HepG2 (cell line): Measurements from ENCODE around the gene DCAKD. TPM values are rescaled to one million over a fixed set of nuclear protein-coding genes. Genes with fewer than 3 reads are reported as not detected.

ENCODE experiments used
- ATF3 ChIP-seq: sonication (generic); formaldehyde crosslinking; IDR thresholded peaks from 2 replicates; pipeline ENCODE4 v1.4.0; 2020; ENCODE audit warnings: missing genetic modification reagents
- CENPT ChIP-seq: sonication (generic); formaldehyde crosslinking; IDR thresholded peaks from 2 replicates; pipeline ENCODE4 v1.8.0; 2022; ENCODE audit warnings: low read depth, mild to moderate bottlenecking, moderate library complexity, missing genetic modification reagents
- HNF1A ChIP-seq, 2 experiments: sonication (generic) in 1 of 2; formaldehyde crosslinking in 1 of 2; IDR thresholded peaks; 2 replicates each; pipeline versions ENCODE4 v1.4.0 to v1.6.1; 2016 to 2020; ENCODE audit warnings: borderline replicate concordance in 1 of 2, low read depth in 1 of 2, mild to moderate bottlenecking in 1 of 2, missing genetic modification reagents in 1 of 2
- KAT7 ChIP-seq: IDR thresholded peaks from 2 replicates; pipeline ENCODE4 v1.6.1; 2018; ENCODE audit warnings: borderline replicate concordance, missing compliant biosample characterization
- KMT2A ChIP-seq: sonication (generic); formaldehyde crosslinking; IDR thresholded peaks from 2 replicates; pipeline ENCODE4 v1.4.0; 2020; ENCODE audit warnings: missing genetic modification reagents
- MLLT10 ChIP-seq: sonication (generic); formaldehyde crosslinking; IDR thresholded peaks from 2 replicates; pipeline ENCODE4 v1.4.0; 2020; ENCODE audit warnings: missing genetic modification reagents
- RAD51 ChIP-seq: fragments of 450-650 bp; IDR thresholded peaks from 2 replicates; pipeline ENCODE4 v1.6.1; 2016; ENCODE audit warnings: borderline replicate concordance
- RBAK ChIP-seq: sonication (generic); formaldehyde crosslinking; IDR thresholded peaks from 2 replicates; pipeline ENCODE4 v1.5.1; 2020; ENCODE audit warnings: mild to moderate bottlenecking, missing genetic modification reagents
- REL ChIP-seq: sonication (generic); formaldehyde crosslinking; conservative IDR thresholded peaks from 2 replicates; pipeline ENCODE4 v1.8.0; 2022; ENCODE audit warnings: mild to moderate bottlenecking, missing genetic modification reagents, moderate library complexity
- SALL1 ChIP-seq: sonication (generic); formaldehyde crosslinking; IDR thresholded peaks from 2 replicates; pipeline ENCODE4 v1.8.0; 2022; ENCODE audit warnings: mild to moderate bottlenecking, missing genetic modification reagents
- SIN3B ChIP-seq: fragments of 150-350 bp; IDR thresholded peaks from 2 replicates; pipeline ENCODE4 v1.6.1; 2014; ENCODE audit warnings: low read length
- SP4 ChIP-seq: sonication (generic); formaldehyde crosslinking; IDR thresholded peaks from 2 replicates; pipeline ENCODE4 v1.8.1; 2023; ENCODE audit warnings: mild to moderate bottlenecking, missing genetic modification reagents
- SRSF4 ChIP-seq: fragments of 200-400 bp; formaldehyde crosslinking; IDR thresholded peaks from one replicate; pipeline ENCODE4 v1.6.1; 2018; ENCODE audit warnings: mild to moderate bottlenecking, low read depth, low read length, moderate library complexity; ENCODE audit not compliant: poor library complexity, severe bottlenecking
- TIGD3 ChIP-seq: sonication (generic); formaldehyde crosslinking; IDR thresholded peaks from 2 replicates; pipeline ENCODE4 v1.5.1; 2020; ENCODE audit warnings: mild to moderate bottlenecking, missing genetic modification reagents, borderline replicate concordance
- ZFP1 ChIP-seq: IDR thresholded peaks from 2 replicates; pipeline ENCODE4 v1.6.1; 2016
- ZKSCAN1 ChIP-seq: fragments of 150-350 bp; IDR thresholded peaks from 2 replicates; pipeline ENCODE4 v1.6.1; 2014; ENCODE audit warnings: low read length
- ZKSCAN5 ChIP-seq: sonication (generic); formaldehyde crosslinking; IDR thresholded peaks from 2 replicates; pipeline ENCODE4 v1.5.1; 2020; ENCODE audit warnings: mild to moderate bottlenecking, missing genetic modification reagents
- ZNF274 ChIP-seq: sonication (generic); formaldehyde crosslinking; IDR thresholded peaks from 2 replicates; pipeline ENCODE4 v1.5.1; 2020; ENCODE audit warnings: mild to moderate bottlenecking, missing genetic modification reagents
- ZNF709 ChIP-seq: sonication (generic); formaldehyde crosslinking; IDR thresholded peaks from 2 replicates; pipeline ENCODE4 v1.5.0; 2020; ENCODE audit warnings: mild to moderate bottlenecking, missing genetic modification reagents
- polyA plus RNA-seq, 8 experiments: library from polyadenylated mRNA; depleted of rRNA in 3 of 8; stranded (reverse) in 7 of 8; unstranded in 1 of 8; fragments of >200 nt; fragmentation: Illumina TruSeq in 4 of 8; extraction: Trizol in 4 of 8; gene quantifications; 2 replicates each; pipeline versions ENCODE4 v1.2.1 to v1.2.3, GENCODE V29; 2011 to 2016; ENCODE audit warnings: low read depth in 4 of 8, missing spikeins in 1 of 8, mixed read lengths in 1 of 8; ENCODE audit not compliant: insufficient read depth in 1 of 8
- total RNA-seq, 5 experiments: library from RNA; depleted of rRNA; stranded (reverse); fragments of >200 nt; fragmentation: Illumina TruSeq; extraction: Trizol; gene quantifications; 2 replicates each; pipeline ENCODE4 v1.2.3, GENCODE V29; 2016; ENCODE audit warnings: low read depth in 1 of 5
- TF ChIP-seq, protein P1 (sequence below): sonication (generic); formaldehyde crosslinking; IDR thresholded peaks from 2 replicates; pipeline ENCODE4 v1.5.1; 2020; ENCODE audit warnings: missing genetic modification reagents, mild to moderate bottlenecking, borderline replicate concordance
- TF ChIP-seq, protein P2 (sequence below): sonication (generic); formaldehyde crosslinking; IDR thresholded peaks from 2 replicates; pipeline ENCODE4 v1.5.0; 2020; ENCODE audit warnings: missing genetic modification reagents, mild to moderate bottlenecking, borderline replicate concordance
- TF ChIP-seq, protein P3 (sequence below): IDR thresholded peaks from 2 replicates; pipeline ENCODE4 v1.6.1; 2018; ENCODE audit warnings: missing genetic modification reagents

The DCAKD gene
- total and polyA plus RNA-seq, 2 of the 13 experiments (the other 11 are each of a cell fraction or from before 2014, with no cell fraction given) = 25.9 to 29.2 TPM

- TF ChIP-seq HNF1A (IDR thresholded peaks at IDR 0.05; ENCODE audit: low read depth) = no peak
- peak; percentile 65 for TF ChIP-seq HNF1A (CRISPR knock-in tag; IDR thresholded peaks at IDR 0.05; ENCODE audit: borderline replicate concordance)
- TF ChIP-seq CENPT (CRISPR knock-in tag) = no peak
- peak; percentile 89 for TF ChIP-seq KAT7 (CRISPR knock-in tag)
- TF ChIP-seq ZFP1 (CRISPR knock-in tag) = peak; percentile 53; the same call in 1 of the 2 replicates
- TF ChIP-seq ATF3 = no peak
- TF ChIP-seq REL (CRISPR knock-in tag) = 0 out of 2 replicates have a peak, but pooled peaks have one; percentile 89
- TF ChIP-seq SRSF4 = no peak
- TF ChIP-seq ZNF709 = peak; percentile 31; the same call in 1 of the 2 replicates
- no peak for TF ChIP-seq ZKSCAN1
- no peak for TF ChIP-seq RAD51
- TF ChIP-seq, protein P1, sequence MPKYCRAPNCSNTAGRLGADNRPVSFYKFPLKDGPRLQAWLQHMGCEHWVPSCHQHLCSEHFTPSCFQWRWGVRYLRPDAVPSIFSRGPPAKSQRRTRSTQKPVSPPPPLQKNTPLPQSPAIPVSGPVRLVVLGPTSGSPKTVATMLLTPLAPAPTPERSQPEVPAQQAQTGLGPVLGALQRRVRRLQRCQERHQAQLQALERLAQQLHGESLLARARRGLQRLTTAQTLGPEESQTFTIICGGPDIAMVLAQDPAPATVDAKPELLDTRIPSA (CRISPR knock-in tag) = peak; percentile 90
- TF ChIP-seq, protein P2, sequence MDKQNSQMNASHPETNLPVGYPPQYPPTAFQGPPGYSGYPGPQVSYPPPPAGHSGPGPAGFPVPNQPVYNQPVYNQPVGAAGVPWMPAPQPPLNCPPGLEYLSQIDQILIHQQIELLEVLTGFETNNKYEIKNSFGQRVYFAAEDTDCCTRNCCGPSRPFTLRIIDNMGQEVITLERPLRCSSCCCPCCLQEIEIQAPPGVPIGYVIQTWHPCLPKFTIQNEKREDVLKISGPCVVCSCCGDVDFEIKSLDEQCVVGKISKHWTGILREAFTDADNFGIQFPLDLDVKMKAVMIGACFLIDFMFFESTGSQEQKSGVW (CRISPR knock-in tag) = no peak
- TF ChIP-seq ZKSCAN5 (CRISPR knock-in tag) = no peak
- TF ChIP-seq MLLT10 (CRISPR knock-in tag) = no peak
- TF ChIP-seq SALL1 (CRISPR knock-in tag) = peak; percentile 84
- TF ChIP-seq TIGD3 (CRISPR knock-in tag) = peak; percentile 97
- TF ChIP-seq SP4 (CRISPR knock-in tag) = peak; percentile 85
- peak; percentile 97 for TF ChIP-seq ZNF274 (CRISPR knock-in tag)
- TF ChIP-seq RBAK (CRISPR knock-in tag) = no peak
- TF ChIP-seq KMT2A (CRISPR knock-in tag) = peak; percentile 73; the same call in 1 of the 2 replicates
- TF ChIP-seq SIN3B = no peak
- TF ChIP-seq, protein P3, sequence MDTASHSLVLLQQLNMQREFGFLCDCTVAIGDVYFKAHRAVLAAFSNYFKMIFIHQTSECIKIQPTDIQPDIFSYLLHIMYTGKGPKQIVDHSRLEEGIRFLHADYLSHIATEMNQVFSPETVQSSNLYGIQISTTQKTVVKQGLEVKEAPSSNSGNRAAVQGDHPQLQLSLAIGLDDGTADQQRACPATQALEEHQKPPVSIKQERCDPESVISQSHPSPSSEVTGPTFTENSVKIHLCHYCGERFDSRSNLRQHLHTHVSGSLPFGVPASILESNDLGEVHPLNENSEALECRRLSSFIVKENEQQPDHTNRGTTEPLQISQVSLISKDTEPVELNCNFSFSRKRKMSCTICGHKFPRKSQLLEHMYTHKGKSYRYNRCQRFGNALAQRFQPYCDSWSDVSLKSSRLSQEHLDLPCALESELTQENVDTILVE (CRISPR knock-in tag) = no peak; the same call in 1 of the 2 replicates
Measured at GRCh38 chr17:45021607-45022287, 29.7 kb downstream of the DCAKD start (continued).
